Panc1 (cell line): ENCODE measurements around the gene ATP6V0D1. TPM values are rescaled to one million over a fixed set of nuclear protein-coding genes. Genes with fewer than 3 reads are reported as not detected.

Source experiments
- ATAC-seq: fragments of 200-7000 bp; cut with Tn5 transposase; 2 replicates; pipeline ENCODE4 v1.9.1; 2020; ENCODE audit warnings: mild to moderate bottlenecking, moderate library complexity
- BruUV-seq: library from RNA; stranded (reverse); fragments of 400-500 nt; replicated peaks from 2 replicates; lab custom pipeline; 2021; lab: Mats Ljungman, UMichigan
- CTCF ChIA-PET: fragments of 300-600 bp; sonication (Branson Sonifier 250); formaldehyde crosslinking; loops from one replicate; lab custom pipeline; 2022; ENCODE audit warnings: antibody characterized with exemption; lab: Charles Lee
- POLR2A ChIA-PET: fragments of 300-600 bp; sonication (Branson Sonifier 250); formaldehyde crosslinking; loops from one replicate; lab custom pipeline; 2022; ENCODE audit warnings: antibody characterized with exemption; lab: Charles Lee
- DNase-seq: peaks from one replicate; pipeline ENCODE4 v3.0.0-alpha.2; 2010; ENCODE audit warnings: low read depth, low spot score
- H3K27ac ChIP-seq: 2 replicates; pipeline ENCODE4 v1.5.1; 2011; ENCODE audit warnings: mild to moderate bottlenecking, low read length, inconsistent platforms
- H3K27me3 ChIP-seq: fragments of 200-500 bp; sonication (Bioruptor generic); 2 replicates; pipeline ENCODE4 v1.6.0; 2014; ENCODE audit warnings: low read length, inconsistent platforms; ENCODE audit not compliant: control insufficient read depth, insufficient read depth
- H3K36me3 ChIP-seq: fragments of 200-500 bp; sonication (Bioruptor generic); 2 replicates; pipeline ENCODE4 v1.5.1; 2014; ENCODE audit warnings: inconsistent platforms, mild to moderate bottlenecking, low read length, moderate library complexity; ENCODE audit not compliant: control insufficient read depth, insufficient read depth
- H3K4me1 ChIP-seq: 2 replicates; pipeline ENCODE4 v1.5.1; 2011; ENCODE audit warnings: inconsistent platforms, mild to moderate bottlenecking, low read length, moderate library complexity; ENCODE audit not compliant: control insufficient read depth, insufficient read depth
- H3K4me3 ChIP-seq, 2 experiments: 2 replicates each; pipeline ENCODE4 v1.5.1; 2011 to 2012; ENCODE audit warnings: low read depth in 2 of 2, low read length in 2 of 2, mild to moderate bottlenecking in 2 of 2, inconsistent platforms in 1 of 2, moderate library complexity in 1 of 2
- H3K9me3 ChIP-seq: fragments of 200-500 bp; sonication (Bioruptor generic); 2 replicates; pipeline ENCODE4 v1.5.1; 2014; ENCODE audit warnings: low read depth, mild to moderate bottlenecking, inconsistent platforms, low read length, moderate library complexity; ENCODE audit not compliant: control insufficient read depth, insufficient read depth
- POLR2AphosphoS5 ChIP-seq: IDR thresholded peaks from 2 replicates; pipeline ENCODE4 v1.6.1; 2012; ENCODE audit warnings: mild to moderate bottlenecking, low read depth, low read length, moderate library complexity
- REST ChIP-seq, 2 experiments: IDR thresholded peaks; 2 replicates each; pipeline ENCODE4 v1.6.1; 2011 to 2012; ENCODE audit warnings: low read depth in 2 of 2, control low read depth in 1 of 2, low read length in 1 of 2, mild to moderate bottlenecking in 1 of 2, moderate library complexity in 1 of 2; ENCODE audit not compliant: insufficient read depth in 1 of 2
- SIN3A ChIP-seq: IDR thresholded peaks from 2 replicates; pipeline ENCODE4 v1.6.1; 2012; ENCODE audit warnings: low read depth, mild to moderate bottlenecking, low read length, moderate library complexity, borderline replicate concordance; ENCODE audit not compliant: insufficient read depth
- TCF7L2 ChIP-seq: IDR thresholded peaks from 2 replicates; pipeline ENCODE4 v1.6.1; 2011; ENCODE audit warnings: mild to moderate bottlenecking, low read depth, low read length, inconsistent platforms
- in situ Hi-C: cut with HindIII; loops from 2 replicates; pipeline ENCODE4 v1.10.0; 2016; ENCODE audit warnings: low sequenced_read_pairs, low pct_unique_long_range_greater_than_20kb
- intact Hi-C: fragments of 100-400 bp; cut with micrococcal nuclease; formaldehyde crosslinking; loops from one replicate; pipeline ENCODE4 v1.10.0; 2022; ENCODE audit not compliant: unreplicated experiment
- total RNA-seq: library from RNA; stranded (reverse); gene quantifications from one replicate; pipeline ENCODE4 v1.2.1, GENCODE V29; 2021; ENCODE audit not compliant: unreplicated experiment
- TF ChIP-seq, protein P1 (sequence below): fragments of 450-650 bp; IDR thresholded peaks from 2 replicates; pipeline ENCODE4 v1.5.1; 2017; ENCODE audit warnings: mild to moderate bottlenecking

The ATP6V0D1 gene
- total RNA-seq, 1 experiment from 2014 or later: 70.8 TPM

DNA sequence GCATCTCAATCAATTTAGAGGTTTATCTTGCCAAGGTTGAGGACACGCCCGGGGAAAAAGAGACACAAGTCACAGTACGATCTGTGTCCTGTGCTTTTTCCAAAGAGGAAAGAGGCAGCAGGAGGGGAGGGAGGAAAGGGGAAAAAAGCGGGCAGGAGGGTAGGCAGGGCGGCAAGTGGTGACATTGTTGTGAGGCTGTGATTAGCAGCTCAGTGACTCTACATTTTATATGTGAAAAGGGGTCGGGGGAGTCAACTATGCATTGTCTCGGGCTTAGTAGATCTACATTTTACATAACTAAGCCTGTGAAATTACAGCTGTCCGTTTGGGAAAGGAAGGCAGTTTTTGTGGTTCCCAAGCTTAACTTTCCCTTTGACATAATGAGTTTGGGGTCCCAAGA is 25.5 kb upstream of the ATP6V0D1 start:
- in situ Hi-C loops: no loop called here
- TF ChIP-seq SIN3A (no peak), POLR2AphosphoS5 (no peak), REST (IDR thresholded peaks at IDR 0.05; ENCODE audit: insufficient read depth in 1 of 2, low read depth in 2 of 2, low read length in 1 of 2) (no peak), TCF7L2 (no peak)
- TF ChIP-seq, protein P1, sequence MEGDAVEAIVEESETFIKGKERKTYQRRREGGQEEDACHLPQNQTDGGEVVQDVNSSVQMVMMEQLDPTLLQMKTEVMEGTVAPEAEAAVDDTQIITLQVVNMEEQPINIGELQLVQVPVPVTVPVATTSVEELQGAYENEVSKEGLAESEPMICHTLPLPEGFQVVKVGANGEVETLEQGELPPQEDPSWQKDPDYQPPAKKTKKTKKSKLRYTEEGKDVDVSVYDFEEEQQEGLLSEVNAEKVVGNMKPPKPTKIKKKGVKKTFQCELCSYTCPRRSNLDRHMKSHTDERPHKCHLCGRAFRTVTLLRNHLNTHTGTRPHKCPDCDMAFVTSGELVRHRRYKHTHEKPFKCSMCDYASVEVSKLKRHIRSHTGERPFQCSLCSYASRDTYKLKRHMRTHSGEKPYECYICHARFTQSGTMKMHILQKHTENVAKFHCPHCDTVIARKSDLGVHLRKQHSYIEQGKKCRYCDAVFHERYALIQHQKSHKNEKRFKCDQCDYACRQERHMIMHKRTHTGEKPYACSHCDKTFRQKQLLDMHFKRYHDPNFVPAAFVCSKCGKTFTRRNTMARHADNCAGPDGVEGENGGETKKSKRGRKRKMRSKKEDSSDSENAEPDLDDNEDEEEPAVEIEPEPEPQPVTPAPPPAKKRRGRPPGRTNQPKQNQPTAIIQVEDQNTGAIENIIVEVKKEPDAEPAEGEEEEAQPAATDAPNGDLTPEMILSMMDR: no peak
- POLR2A ChIA-PET: no interaction called here
- no peaks in the 10 kb centered on the region for H3K27me3 ChIP-seq
- no peaks in the 10 kb centered on the region for H3K4me1 ChIP-seq
- intact Hi-C loops: no loop called here
- ATAC-seq: no peak
- H3K27ac ChIP-seq: no peak overlapping the region
- no peak for DNase-seq
- H3K36me3 ChIP-seq: no peaks in the 10 kb centered on the region
- H3K9me3 ChIP-seq: no peaks in the 10 kb centered on the region
- no TSS peak for BruUV-seq
- no peak overlapping the region for H3K4me3 ChIP-seq
- CTCF ChIA-PET: interaction anchor here (0.6 kb wide), 1 partner anchor 18 kb away, joined by 3 read pairs; no protein-coding TSS in a partner anchor

DNA sequence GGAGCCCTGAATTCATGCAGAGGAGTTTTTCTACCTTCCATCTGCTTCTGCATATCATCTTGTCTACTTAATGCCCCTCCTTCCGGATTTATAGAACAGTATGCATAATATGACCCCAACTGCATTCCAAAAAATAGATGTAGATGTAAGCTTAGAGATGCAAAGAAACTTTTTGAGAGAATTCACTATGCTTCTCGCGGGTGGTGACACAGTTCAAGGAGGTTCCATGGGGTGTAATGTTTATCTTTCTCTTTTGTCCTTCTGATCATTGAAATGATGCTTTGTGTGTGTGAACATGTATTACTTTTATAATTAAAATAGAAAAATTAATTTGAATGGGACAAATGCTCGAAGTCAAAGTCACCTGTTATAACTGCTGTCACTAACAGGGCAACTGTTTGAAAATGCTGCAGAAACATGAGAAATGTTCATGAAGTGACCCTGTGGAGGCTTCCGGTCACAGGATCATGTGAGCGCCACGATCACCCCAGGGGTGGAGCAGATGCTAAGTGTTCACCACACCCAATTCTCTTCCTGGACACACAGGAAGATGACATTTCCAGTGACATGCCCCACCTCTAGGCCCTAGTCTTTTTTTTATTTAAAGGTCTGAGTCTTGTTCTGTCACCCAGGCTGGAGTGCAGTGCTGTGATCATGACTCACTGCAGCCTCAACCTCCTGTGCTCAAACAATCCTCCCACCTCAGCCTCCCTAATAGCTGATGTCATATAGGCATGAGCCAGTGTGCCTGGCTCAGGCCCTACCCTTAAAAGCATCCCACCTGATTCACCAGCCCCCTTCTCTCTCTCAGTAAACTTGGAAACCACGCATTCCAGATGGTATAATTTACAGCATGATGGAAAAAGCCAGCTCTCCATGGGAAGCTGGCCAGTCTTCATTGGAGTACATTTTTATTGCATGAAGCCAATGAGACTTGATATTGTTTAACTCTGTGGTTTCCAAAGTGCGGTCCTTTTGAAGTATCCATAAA is 23.4 kb upstream of the ATP6V0D1 start:
- DNase-seq: no peak

More for the DNA sequence above, 23.4 kb upstream of the ATP6V0D1 start:
- ChIA-PET CTCF (no interaction called here), POLR2A (no interaction called here)
- TF ChIP-seq SIN3A: no peak
- TF ChIP-seq POLR2AphosphoS5: no peak
- no peak for TF ChIP-seq TCF7L2
- TF ChIP-seq, protein P1: no peak
- no peak for TF ChIP-seq REST (IDR thresholded peaks at IDR 0.05; ENCODE audit: insufficient read depth in 1 of 2, low read depth in 2 of 2, low read length in 1 of 2)
- Histone ChIP-seq H3K4me3 (no peak overlapping the region), H3K27me3 (no peaks in the 10 kb centered on the region), H3K4me1 (no peaks in the 10 kb centered on the region), H3K36me3 (no peaks in the 10 kb centered on the region), H3K27ac (no peak overlapping the region), H3K9me3 (no peaks in the 10 kb centered on the region)
- intact Hi-C loops: no loop called here
- in situ Hi-C loops: no loop called here
- no peak; the same call in 1 of the 2 replicates for ATAC-seq
- no TSS peak for BruUV-seq
